GM12874 (cell line): ENCODE measurements around the gene ZNF462.

ENCODE experiments used
- CTCF ChIP-seq: IDR thresholded peaks from 2 replicates; pipeline ENCODE4 v1.5.1; 2011; ENCODE audit warnings: low read depth, mild to moderate bottlenecking, control low read depth, low read length, moderate library complexity; ENCODE audit not compliant: insufficient read depth

The ZNF462 gene

GRCh38 chr9:106892632-106893031 is 29.7 kb downstream of the ZNF462 start:
- no peak for TF ChIP-seq CTCF

- no peak for TF ChIP-seq CTCF
Measured at GRCh38 chr9:106893088-106893487, 30.1 kb downstream of the ZNF462 start.

- TF ChIP-seq CTCF, result no peak
Measured at GRCh38 chr9:106896695-106897094, 33.7 kb downstream of the ZNF462 start.

GRCh38 chr9:106897236-106897635 is 34.3 kb downstream of the ZNF462 start:
- no peak for TF ChIP-seq CTCF

GRCh38 chr9:106897751-106898150 is 34.8 kb downstream of the ZNF462 start:
- TF ChIP-seq CTCF, result no peak

- TF ChIP-seq CTCF, result no peak
Measured at GRCh38 chr9:106906129-106906528, 43.2 kb downstream of the ZNF462 start.

- TF ChIP-seq CTCF, result no peak
Measured at GRCh38 chr9:106911951-106912350, 49.0 kb downstream of the ZNF462 start.

GRCh38 chr9:106913276-106913675 is 50.3 kb downstream of the ZNF462 start:
- no peak for TF ChIP-seq CTCF
